Ishikawa (cell line): ENCODE measurements around the gene NPPA.

Experiments used
- CEBPB ChIP-seq: IDR thresholded peaks from 2 replicates; pipeline ENCODE4 v1.6.1; 2012
- CREB1 ChIP-seq: IDR thresholded peaks from 2 replicates; pipeline ENCODE4 v1.6.1; 2012; ENCODE audit warnings: low read depth
- EGR1 ChIP-seq: IDR thresholded peaks from 2 replicates; pipeline ENCODE4 v1.6.1; 2012
- EP300 ChIP-seq: IDR thresholded peaks from 2 replicates; pipeline ENCODE4 v1.6.1; 2012; ENCODE audit warnings: borderline replicate concordance
- FOXM1 ChIP-seq: IDR thresholded peaks from 2 replicates; pipeline ENCODE4 v1.6.1; 2012; ENCODE audit warnings: low read depth, borderline replicate concordance
- NFIC ChIP-seq: IDR thresholded peaks from 2 replicates; pipeline ENCODE4 v1.6.1; 2012
- RAD21 ChIP-seq: IDR thresholded peaks from 2 replicates; pipeline ENCODE4 v1.6.1; 2012; ENCODE audit warnings: low read depth
- REST ChIP-seq: IDR thresholded peaks from 2 replicates; pipeline ENCODE4 v1.6.1; 2012; ENCODE audit warnings: low read depth, mild to moderate bottlenecking
- TAF1 ChIP-seq: IDR thresholded peaks from 2 replicates; pipeline ENCODE4 v1.6.1; 2012; ENCODE audit warnings: low read depth, mild to moderate bottlenecking
- TCF12 ChIP-seq: IDR thresholded peaks from 2 replicates; pipeline ENCODE4 v1.6.1; 2012; ENCODE audit warnings: low read depth
- TEAD4 ChIP-seq: IDR thresholded peaks from 2 replicates; pipeline ENCODE4 v1.6.1; 2012
- YY1 ChIP-seq: IDR thresholded peaks from 2 replicates; pipeline ENCODE4 v1.6.1; 2012; ENCODE audit warnings: low read depth
- ZBTB7A ChIP-seq: IDR thresholded peaks from 2 replicates; pipeline ENCODE4 v1.6.1; 2012; ENCODE audit warnings: low read depth
- TF ChIP-seq, protein P1 (sequence below): IDR thresholded peaks from 2 replicates; pipeline ENCODE4 v1.6.1; 2012
- TF ChIP-seq, protein P2 (sequence below): IDR thresholded peaks from 2 replicates; pipeline ENCODE4 v1.6.1; 2012

Gene NPPA

GRCh38 chr1:11845641-11846335, 1.8 kb downstream of the NPPA start:
- peak; percentile 91 for TF ChIP-seq REST
- TF ChIP-seq NFIC, result no peak
- TF ChIP-seq TEAD4, result peak; percentile 30; the same call in 1 of the 2 replicates

DNA sequence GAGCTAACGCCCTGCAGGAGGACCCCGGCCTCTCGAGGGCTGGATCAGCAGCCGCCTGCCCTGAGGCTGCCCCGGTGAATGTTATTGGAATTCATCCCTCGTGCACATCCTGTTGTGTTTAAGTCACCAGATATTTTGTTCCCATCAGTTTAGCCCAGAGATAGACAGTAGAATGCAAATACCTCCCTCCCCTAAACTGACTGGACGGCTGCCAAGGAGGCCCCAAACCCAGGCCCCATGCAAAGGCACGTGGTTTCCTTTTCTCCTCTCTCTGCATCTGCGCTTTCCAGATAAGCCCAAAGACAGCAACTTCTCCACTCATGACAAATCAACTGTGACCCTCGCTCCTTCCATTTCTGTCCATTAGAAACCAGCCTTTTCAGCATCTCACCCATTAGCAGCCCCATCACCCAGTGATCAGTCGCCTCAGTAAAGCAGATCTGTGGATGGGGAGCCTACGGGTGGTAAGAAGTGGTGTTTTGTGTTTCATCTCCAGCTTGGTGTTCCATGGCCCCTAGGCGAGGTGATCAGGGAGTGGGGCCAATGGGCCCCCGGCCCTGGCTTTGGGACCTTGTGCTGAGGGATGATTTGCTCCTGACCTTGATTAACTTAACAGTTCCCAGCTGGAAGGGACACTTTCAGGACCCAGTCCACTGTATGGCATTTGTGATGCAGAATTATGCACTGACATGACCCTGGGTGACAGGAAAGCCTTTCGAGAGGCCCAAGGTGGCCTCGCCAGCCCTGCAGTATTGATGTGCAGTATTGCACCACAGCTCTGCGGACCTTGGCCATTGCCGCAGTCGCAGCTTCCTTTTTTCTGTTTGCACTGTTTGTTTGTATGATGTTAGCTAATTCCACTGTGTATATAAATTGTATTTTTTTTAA, 5.2 kb downstream of the NPPA start:
- no peak for TF ChIP-seq CREB1
- no peak for TF ChIP-seq TCF12
- no peak for TF ChIP-seq ZBTB7A
- no peak for TF ChIP-seq YY1
- no peak for TF ChIP-seq TAF1
- TF ChIP-seq CEBPB, result no peak
- TF ChIP-seq NFIC, result no peak
- TF ChIP-seq, protein P1, sequence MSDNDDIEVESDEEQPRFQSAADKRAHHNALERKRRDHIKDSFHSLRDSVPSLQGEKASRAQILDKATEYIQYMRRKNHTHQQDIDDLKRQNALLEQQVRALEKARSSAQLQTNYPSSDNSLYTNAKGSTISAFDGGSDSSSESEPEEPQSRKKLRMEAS, result no peak
- TF ChIP-seq EGR1, result no peak
- no peak for TF ChIP-seq REST
- TF ChIP-seq TEAD4, result no peak
- TF ChIP-seq FOXM1, result no peak
- TF ChIP-seq, protein P2, sequence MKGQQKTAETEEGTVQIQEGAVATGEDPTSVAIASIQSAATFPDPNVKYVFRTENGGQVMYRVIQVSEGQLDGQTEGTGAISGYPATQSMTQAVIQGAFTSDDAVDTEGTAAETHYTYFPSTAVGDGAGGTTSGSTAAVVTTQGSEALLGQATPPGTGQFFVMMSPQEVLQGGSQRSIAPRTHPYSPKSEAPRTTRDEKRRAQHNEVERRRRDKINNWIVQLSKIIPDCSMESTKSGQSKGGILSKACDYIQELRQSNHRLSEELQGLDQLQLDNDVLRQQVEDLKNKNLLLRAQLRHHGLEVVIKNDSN, result no peak
- no peak for TF ChIP-seq EP300
- no peak for TF ChIP-seq RAD21

GRCh38 chr1:11841245-11842153, 6.1 kb downstream of the NPPA start:
- no peak for TF ChIP-seq TAF1
- TF ChIP-seq ZBTB7A, result no peak
- no peak for TF ChIP-seq CEBPB
- TF ChIP-seq RAD21, result no peak
- no peak for TF ChIP-seq YY1
- no peak for TF ChIP-seq REST
- TF ChIP-seq EP300, result no peak
- TF ChIP-seq, protein P2, result no peak
- TF ChIP-seq TCF12, result no peak
- TF ChIP-seq EGR1, result no peak
- TF ChIP-seq NFIC, result no peak
- no peak for TF ChIP-seq FOXM1
- TF ChIP-seq, protein P1, result no peak
- no peak for TF ChIP-seq CREB1
- TF ChIP-seq TEAD4, result no peak
